Measurements from ENCODE around the gene DBH.

- TF ChIP-seq CTCF (IDR thresholded peaks at IDR 0.05), result no peak
- no peak for TF ChIP-seq EZH2 (IDR thresholded peaks at IDR 0.05; ENCODE audit: borderline replicate concordance, insufficient read depth, low read depth, low read length, poor library complexity, severe bottlenecking)
Measured at GRCh38 chr9:133664173-133665050, 28.2 kb downstream of the DBH start.
